Measurements from ENCODE around the gene NFYC. TPM values are rescaled to one million over a fixed set of nuclear protein-coding genes. Genes with fewer than 3 reads are reported as not detected.
"Not testable (repeated sequence)": the region's sequence is repeated elsewhere in the genome, so short reads cannot be mapped to it uniquely, and the experiment has no call there.

The NFYC gene
- total RNA-seq, 2 donors from 2014 or later = 57.0 to 75.1 TPM

GRCh38 chr1:40701684-40702083 lies 10.2 kb downstream of the NFYC start:
- no peak overlapping the region for H3K4me3 ChIP-seq
- TF ChIP-seq CTCF (IDR thresholded peaks at IDR 0.05) = no peak
- no peak overlapping the region for H3K27ac ChIP-seq
- no peak for DNase-seq (ENCODE audit: low spot score)
- H3K36me3 ChIP-seq = no peaks in the 10 kb centered on the region
- H3K27me3 ChIP-seq = no peaks in the 10 kb centered on the region
- H3K4me1 ChIP-seq = peaks cover 0 to 28% of the 10 kb centered on the region in 2 donors
- H3K9me3 ChIP-seq = no peaks in the 10 kb centered on the region

DNA sequence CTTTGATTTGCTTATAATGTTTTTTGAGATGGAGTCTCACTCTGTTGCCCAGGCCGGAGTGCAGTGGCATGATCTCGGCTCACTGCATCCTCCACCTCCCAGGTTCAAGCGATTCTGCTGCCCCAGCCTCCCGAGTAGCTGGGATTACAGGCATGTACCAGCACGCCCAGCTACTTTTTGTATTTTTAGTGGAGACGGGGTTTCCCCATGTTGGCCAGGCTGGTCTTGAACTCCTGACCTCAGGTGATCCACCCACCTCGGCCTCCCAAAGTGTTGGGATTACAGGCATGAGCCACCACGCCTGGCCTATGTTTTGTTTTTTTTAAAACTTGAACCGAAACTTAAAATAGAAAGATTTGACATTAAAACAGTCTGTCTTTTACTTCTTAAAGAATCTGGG lies 11.3 kb downstream of the NFYC start:
- H3K9me3 ChIP-seq; DNase-seq (ENCODE audit: low spot score); H3K36me3 ChIP-seq; H3K4me3 ChIP-seq; H3K27me3 ChIP-seq; H3K27ac ChIP-seq: not testable (repeated sequence)
- peaks cover 0 to 23% of the 10 kb centered on the region in 2 donors for H3K4me1 ChIP-seq

DNA sequence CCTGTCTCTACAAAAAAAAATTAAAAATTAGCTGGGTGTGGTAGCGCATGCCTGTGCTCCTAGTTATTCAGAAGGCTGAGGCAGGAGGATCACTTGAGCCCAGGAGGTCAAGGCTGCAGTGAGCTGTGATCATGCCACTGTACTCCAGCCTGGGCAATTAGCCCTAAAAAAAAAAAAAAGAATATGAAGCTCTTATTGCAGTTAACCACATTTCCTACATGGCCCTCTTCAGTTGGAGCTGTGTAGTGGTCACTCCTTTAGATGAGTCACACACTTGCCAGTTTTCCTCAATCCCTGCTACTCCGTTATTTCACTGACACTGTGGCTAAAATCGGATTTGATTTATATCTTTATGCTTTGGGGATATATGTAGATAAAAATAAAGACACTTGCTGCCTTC lies 11.8 kb downstream of the NFYC start:
- Histone ChIP-seq H3K27ac (no peak overlapping the region), H3K4me3 (no peak overlapping the region), H3K36me3 (no peaks in the 10 kb centered on the region), H3K27me3 (no peaks in the 10 kb centered on the region), H3K4me1 (peaks cover 0 to 28% of the 10 kb centered on the region in 2 donors), H3K9me3 (no peaks in the 10 kb centered on the region)
- no peak for TF ChIP-seq CTCF (IDR thresholded peaks at IDR 0.05)
- DNase-seq (ENCODE audit: low spot score) = no peak

GRCh38 chr1:40704817-40705733 lies 13.6 kb downstream of the NFYC start:
- Histone ChIP-seq H3K4me3 (no peak overlapping the region), H3K36me3 (no peaks in the 10 kb centered on the region), H3K9me3 (no peaks in the 10 kb centered on the region), H3K27ac (peak overlapping the region in 1 of 2 donors; percentile 8), H3K27me3 (no peaks in the 10 kb centered on the region), H3K4me1 (peaks cover 0 to 31% of the 10 kb centered on the region in 2 donors)
- DNase-seq (ENCODE audit: low spot score) = no peak
- no peak for TF ChIP-seq CTCF (IDR thresholded peaks at IDR 0.05)

DNA sequence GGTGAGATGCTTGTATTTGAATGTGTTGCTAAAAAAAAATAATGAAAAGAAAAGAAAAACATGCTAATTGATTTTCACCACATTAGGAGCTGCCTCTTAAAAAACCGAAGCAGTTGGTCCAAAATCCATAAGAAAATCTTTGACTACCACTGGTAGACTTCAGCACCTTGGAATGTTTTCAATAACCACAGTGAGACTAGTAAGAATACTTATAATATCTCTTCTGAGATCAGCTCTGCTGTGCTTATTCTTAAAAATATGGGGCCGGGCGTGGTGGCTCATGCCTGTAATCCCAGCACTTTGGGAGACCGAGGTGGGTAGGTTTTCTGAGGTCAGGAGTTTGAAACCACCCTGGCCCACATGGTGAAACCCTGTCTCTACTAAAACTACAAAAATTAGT lies 15.1 kb downstream of the NFYC start:
- no peak for DNase-seq (ENCODE audit: low spot score)
- H3K27ac ChIP-seq = no peak overlapping the region
- H3K4me3 ChIP-seq = no peak overlapping the region
- no peaks in the 10 kb centered on the region for H3K27me3 ChIP-seq
- no peaks in the 10 kb centered on the region for H3K36me3 ChIP-seq
- no peak for TF ChIP-seq CTCF (IDR thresholded peaks at IDR 0.05)
- no peaks in the 10 kb centered on the region for H3K9me3 ChIP-seq
- H3K4me1 ChIP-seq = peaks cover 0 to 45% of the 10 kb centered on the region in 2 donors

GRCh38 chr1:40708750-40709099 lies 17.2 kb downstream of the NFYC start:
- peak overlapping the region; percentile 58 to 68 for H3K4me3 ChIP-seq
- no peak for DNase-seq (ENCODE audit: low spot score)
- peaks cover 12% of the 10 kb centered on the region for H3K36me3 ChIP-seq
- TF ChIP-seq CTCF (IDR thresholded peaks at IDR 0.05) = no peak
- peak overlapping the region; percentile 75 to 87 for H3K27ac ChIP-seq
- peaks cover 0 to 64% of the 10 kb centered on the region in 2 donors for H3K4me1 ChIP-seq
- no peaks in the 10 kb centered on the region for H3K27me3 ChIP-seq
- no peaks in the 10 kb centered on the region for H3K9me3 ChIP-seq
